Measurements from ENCODE around the gene ACOT4. TPM values are rescaled to one million over a fixed set of nuclear protein-coding genes. Genes with fewer than 3 reads are reported as not detected.

The ACOT4 gene
- total and polyA plus RNA-seq, 4 donors: 2.5 to 12.9 (median 10.8) TPM

GRCh38 chr14:73606271-73606670 is 14.6 kb downstream of the ACOT4 start:
- H3K4me3 ChIP-seq (ENCODE audit: low read depth in 1 of 3, low read length in 3 of 3): no peak overlapping the region
- H3K36me3 ChIP-seq (ENCODE audit: control insufficient read depth in 4 of 4, insufficient read depth in 3 of 4, low read depth in 1 of 4, low read length in 3 of 4): no peaks in the 10 kb centered on the region
- no peak overlapping the region for H3K9ac ChIP-seq (ENCODE audit: low read depth in 1 of 2, low read length in 2 of 2)
- no peak overlapping the region for H3K27ac ChIP-seq (ENCODE audit: low read depth in 1 of 2, low read length in 2 of 2)
- no peak for TF ChIP-seq ATF3 (IDR thresholded peaks at IDR 0.05)
- no peak for TF ChIP-seq JUND (IDR thresholded peaks at IDR 0.05)
- TF ChIP-seq GABPA (IDR thresholded peaks at IDR 0.05 in 1 of 2, conservative IDR thresholded peaks at IDR 0.05 in 1 of 2): no peak
- TF ChIP-seq FOXA1 (IDR thresholded peaks at IDR 0.05): no peak
- no peak for TF ChIP-seq MAX (IDR thresholded peaks at IDR 0.05)
- no peaks in the 10 kb centered on the region for H3K27me3 ChIP-seq (ENCODE audit: control insufficient read depth in 4 of 4, insufficient read depth in 4 of 4, low read length in 3 of 4)
- H3K4me1 ChIP-seq (ENCODE audit: control insufficient read depth in 4 of 4, insufficient read depth in 4 of 4, low read length in 3 of 4): peaks cover 0 to 4% (median 0%) of the 10 kb centered on the region in 4 donors
- no peak for DNase-seq (ENCODE audit: low spot score)
- WGBS: 94% methylated on average over 3 of the region's 3 CpGs
- no peaks in the 10 kb centered on the region for H3K9me3 ChIP-seq (ENCODE audit: control insufficient read depth in 4 of 4, low read length in 3 of 4)

GRCh38 chr14:73607241-73607640 is 15.6 kb downstream of the ACOT4 start:
- Histone ChIP-seq H3K4me3 (ENCODE audit: low read depth in 1 of 3, low read length in 3 of 3) (no peak overlapping the region), H3K4me1 (ENCODE audit: control insufficient read depth in 4 of 4, insufficient read depth in 4 of 4, low read length in 3 of 4) (peaks cover 0 to 9% (median 3%) of the 10 kb centered on the region in 4 donors), H3K27me3 (ENCODE audit: control insufficient read depth in 4 of 4, insufficient read depth in 4 of 4, low read length in 3 of 4) (no peaks in the 10 kb centered on the region), H3K9me3 (ENCODE audit: control insufficient read depth in 4 of 4, low read length in 3 of 4) (no peaks in the 10 kb centered on the region), H3K27ac (ENCODE audit: low read depth in 1 of 2, low read length in 2 of 2) (no peak overlapping the region), H3K36me3 (ENCODE audit: control insufficient read depth in 4 of 4, insufficient read depth in 3 of 4, low read depth in 1 of 4, low read length in 3 of 4) (no peaks in the 10 kb centered on the region), H3K9ac (ENCODE audit: low read depth in 1 of 2, low read length in 2 of 2) (no peak overlapping the region)
- no peak for DNase-seq (ENCODE audit: low spot score)
- no peak for TF ChIP-seq HNF4G (IDR thresholded peaks at IDR 0.05)
- no peak for TF ChIP-seq ATF3 (IDR thresholded peaks at IDR 0.05)
- TF ChIP-seq HNF4A (conservative IDR thresholded peaks at IDR 0.05): no peak
- no peak for TF ChIP-seq NR2F2 (IDR thresholded peaks at IDR 0.05)
- no peak for TF ChIP-seq YY1 (IDR thresholded peaks at IDR 0.05)
- TF ChIP-seq TAF1 (conservative IDR thresholded peaks at IDR 0.05): no peak
- no peak for TF ChIP-seq FOXA1 (IDR thresholded peaks at IDR 0.05)
- TF ChIP-seq ZBTB33 (IDR thresholded peaks at IDR 0.05): no peak
- no peak for TF ChIP-seq CTCF (IDR thresholded peaks at IDR 0.05; ENCODE audit: low read depth, low read length, missing input control)
- no peak for TF ChIP-seq GABPA (IDR thresholded peaks at IDR 0.05 in 1 of 2, conservative IDR thresholded peaks at IDR 0.05 in 1 of 2)
- TF ChIP-seq RXRA (IDR thresholded peaks at IDR 0.05): no peak
- TF ChIP-seq EGR1 (IDR thresholded peaks at IDR 0.05; ENCODE audit: low read depth in 2 of 2): no peak
- no peak for TF ChIP-seq RAD21 (IDR thresholded peaks at IDR 0.05)
- no peak for TF ChIP-seq JUND (IDR thresholded peaks at IDR 0.05)
- TF ChIP-seq REST (IDR thresholded peaks at IDR 0.05): no peak
- no peak for TF ChIP-seq MAX (IDR thresholded peaks at IDR 0.05)
- no peak for TF ChIP-seq FOXA2 (IDR thresholded peaks at IDR 0.05)
- TF ChIP-seq SP1 (IDR thresholded peaks at IDR 0.05): no peak
- WGBS: 79% methylated on average over 1 of the region's 1 CpG

All from liver (tissue), 9 donors.